Measurements from ENCODE around the gene SDHAF2. TPM values are rescaled to one million over a fixed set of nuclear protein-coding genes. Genes with fewer than 3 reads are reported as not detected.

Gene SDHAF2
- total and polyA plus RNA-seq, 9 of the 15 experiments (the other 6 are each of a cell fraction or from before 2014, with no cell fraction given): 21.2 to 144 (median 40.4) TPM

DNA sequence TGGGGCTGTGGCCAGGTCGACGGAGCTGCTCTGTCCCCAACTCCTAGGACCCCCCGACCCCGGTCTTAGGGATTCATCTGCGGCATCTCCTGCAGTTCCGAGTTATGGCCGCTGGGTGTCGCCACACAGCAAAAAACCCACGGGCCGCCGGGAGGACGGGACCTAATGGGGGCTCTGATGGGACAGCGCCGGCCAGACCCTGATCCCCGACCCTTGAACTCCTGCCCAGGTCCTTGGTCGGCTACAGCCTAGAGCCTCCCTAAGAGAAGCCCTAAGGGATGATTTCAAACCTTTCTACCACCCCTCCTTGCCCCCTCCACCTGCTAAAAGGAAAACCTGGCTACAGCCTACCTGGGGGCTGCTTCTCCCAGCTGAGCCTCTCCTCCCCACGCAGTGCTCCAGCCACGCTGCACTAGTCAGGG is 47.8 kb downstream of the SDHAF2 start (continued):
- TF ChIP-seq, protein P1, sequence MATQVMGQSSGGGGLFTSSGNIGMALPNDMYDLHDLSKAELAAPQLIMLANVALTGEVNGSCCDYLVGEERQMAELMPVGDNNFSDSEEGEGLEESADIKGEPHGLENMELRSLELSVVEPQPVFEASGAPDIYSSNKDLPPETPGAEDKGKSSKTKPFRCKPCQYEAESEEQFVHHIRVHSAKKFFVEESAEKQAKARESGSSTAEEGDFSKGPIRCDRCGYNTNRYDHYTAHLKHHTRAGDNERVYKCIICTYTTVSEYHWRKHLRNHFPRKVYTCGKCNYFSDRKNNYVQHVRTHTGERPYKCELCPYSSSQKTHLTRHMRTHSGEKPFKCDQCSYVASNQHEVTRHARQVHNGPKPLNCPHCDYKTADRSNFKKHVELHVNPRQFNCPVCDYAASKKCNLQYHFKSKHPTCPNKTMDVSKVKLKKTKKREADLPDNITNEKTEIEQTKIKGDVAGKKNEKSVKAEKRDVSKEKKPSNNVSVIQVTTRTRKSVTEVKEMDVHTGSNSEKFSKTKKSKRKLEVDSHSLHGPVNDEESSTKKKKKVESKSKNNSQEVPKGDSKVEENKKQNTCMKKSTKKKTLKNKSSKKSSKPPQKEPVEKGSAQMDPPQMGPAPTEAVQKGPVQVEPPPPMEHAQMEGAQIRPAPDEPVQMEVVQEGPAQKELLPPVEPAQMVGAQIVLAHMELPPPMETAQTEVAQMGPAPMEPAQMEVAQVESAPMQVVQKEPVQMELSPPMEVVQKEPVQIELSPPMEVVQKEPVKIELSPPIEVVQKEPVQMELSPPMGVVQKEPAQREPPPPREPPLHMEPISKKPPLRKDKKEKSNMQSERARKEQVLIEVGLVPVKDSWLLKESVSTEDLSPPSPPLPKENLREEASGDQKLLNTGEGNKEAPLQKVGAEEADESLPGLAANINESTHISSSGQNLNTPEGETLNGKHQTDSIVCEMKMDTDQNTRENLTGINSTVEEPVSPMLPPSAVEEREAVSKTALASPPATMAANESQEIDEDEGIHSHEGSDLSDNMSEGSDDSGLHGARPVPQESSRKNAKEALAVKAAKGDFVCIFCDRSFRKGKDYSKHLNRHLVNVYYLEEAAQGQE (IDR thresholded peaks at IDR 0.05; ENCODE audit: borderline replicate concordance): peak; percentile 74
- TF ChIP-seq, protein P1 (CRISPR knock-in tag; IDR thresholded peaks at IDR 0.05; ENCODE audit: low read depth): no peak
- TF ChIP-seq ZNF347 (CRISPR knock-in tag; IDR thresholded peaks at IDR 0.05; ENCODE audit: low read depth): no peak
- no peak for TF ChIP-seq CBFA2T3 (IDR thresholded peaks at IDR 0.05)
- no peak for TF ChIP-seq NCOA1 (IDR thresholded peaks at IDR 0.05; ENCODE audit: low read depth)
- no peak for TF ChIP-seq ZNF79 (CRISPR knock-in tag; IDR thresholded peaks at IDR 0.05; ENCODE audit: low read depth)
- TF ChIP-seq, protein P2, sequence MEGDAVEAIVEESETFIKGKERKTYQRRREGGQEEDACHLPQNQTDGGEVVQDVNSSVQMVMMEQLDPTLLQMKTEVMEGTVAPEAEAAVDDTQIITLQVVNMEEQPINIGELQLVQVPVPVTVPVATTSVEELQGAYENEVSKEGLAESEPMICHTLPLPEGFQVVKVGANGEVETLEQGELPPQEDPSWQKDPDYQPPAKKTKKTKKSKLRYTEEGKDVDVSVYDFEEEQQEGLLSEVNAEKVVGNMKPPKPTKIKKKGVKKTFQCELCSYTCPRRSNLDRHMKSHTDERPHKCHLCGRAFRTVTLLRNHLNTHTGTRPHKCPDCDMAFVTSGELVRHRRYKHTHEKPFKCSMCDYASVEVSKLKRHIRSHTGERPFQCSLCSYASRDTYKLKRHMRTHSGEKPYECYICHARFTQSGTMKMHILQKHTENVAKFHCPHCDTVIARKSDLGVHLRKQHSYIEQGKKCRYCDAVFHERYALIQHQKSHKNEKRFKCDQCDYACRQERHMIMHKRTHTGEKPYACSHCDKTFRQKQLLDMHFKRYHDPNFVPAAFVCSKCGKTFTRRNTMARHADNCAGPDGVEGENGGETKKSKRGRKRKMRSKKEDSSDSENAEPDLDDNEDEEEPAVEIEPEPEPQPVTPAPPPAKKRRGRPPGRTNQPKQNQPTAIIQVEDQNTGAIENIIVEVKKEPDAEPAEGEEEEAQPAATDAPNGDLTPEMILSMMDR (IDR thresholded peaks at IDR 0.05 in 2 of 3, conservative IDR thresholded peaks at IDR 0.05 in 1 of 3; ENCODE audit: insufficient read depth in 2 of 3, low read depth in 1 of 3, low read length in 3 of 3): peak; percentile 87 to 90 (median 89)
- TF ChIP-seq MEIS2 (IDR thresholded peaks at IDR 0.05; ENCODE audit: partially characterized antibody): no peak
- TF ChIP-seq RBBP5 (IDR thresholded peaks at IDR 0.05; ENCODE audit: borderline replicate concordance, insufficient read depth, low read length, poor library complexity, severe bottlenecking): no peak
- no peak for TF ChIP-seq BRD9 (IDR thresholded peaks at IDR 0.05; ENCODE audit: low read depth, partially characterized antibody)
- TF ChIP-seq POLR2G (IDR thresholded peaks at IDR 0.05; ENCODE audit: low read depth, low read length): 0 out of 2 replicates have a peak, but pooled peaks have one; percentile 46
- TF ChIP-seq SAFB2 (IDR thresholded peaks at IDR 0.05; ENCODE audit: borderline replicate concordance, low read depth, low read length, severe bottlenecking): no peak
